Measurements from ENCODE around the gene TPO. TPM values are rescaled to one million over a fixed set of nuclear protein-coding genes. Genes with fewer than 3 reads are reported as not detected.

Gene TPO
- total RNA-seq, 1 donor, result not detected

DNA sequence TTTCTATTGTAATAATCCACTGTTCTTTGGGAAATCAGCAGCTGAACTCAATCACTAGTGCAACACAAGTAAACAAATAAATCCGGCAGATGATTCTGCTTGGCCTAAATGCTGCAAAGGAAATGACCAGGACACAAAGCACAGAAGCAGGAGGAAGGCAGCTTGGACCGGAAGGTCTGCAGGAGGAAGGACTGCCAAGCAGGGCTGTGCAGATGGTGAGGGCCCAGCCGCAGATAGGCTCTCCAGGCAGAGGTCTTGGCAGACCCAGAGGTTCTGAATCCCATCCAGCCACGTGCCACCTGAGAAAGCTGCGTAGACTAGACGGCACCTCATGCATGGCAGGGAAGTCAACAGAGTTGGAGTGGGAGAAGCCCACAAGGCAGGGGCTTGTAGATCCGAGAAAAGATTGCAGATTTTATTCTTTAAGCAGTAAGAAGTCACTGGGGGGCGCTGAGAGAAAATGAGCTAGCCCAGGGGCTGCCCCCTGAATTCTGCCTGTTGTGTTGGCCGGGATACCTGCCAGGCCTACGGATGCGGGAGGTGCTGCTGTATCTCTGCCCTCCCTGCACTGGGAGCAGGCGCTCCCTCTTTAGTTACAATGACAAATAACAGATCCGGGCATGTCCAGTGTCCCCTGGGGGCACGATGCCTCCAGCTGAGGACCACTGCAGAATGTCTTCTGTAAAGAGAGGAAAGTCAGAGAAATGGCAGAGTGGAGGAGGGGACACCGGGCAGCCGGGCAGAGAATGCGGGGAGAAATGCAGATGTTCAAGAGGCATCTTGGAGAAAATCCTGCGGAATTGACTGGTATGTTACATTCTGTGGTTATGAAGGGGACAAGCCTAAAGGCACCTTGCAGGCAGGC lies 177.6 kb downstream of the TPO start:
- TF ChIP-seq, protein P1, sequence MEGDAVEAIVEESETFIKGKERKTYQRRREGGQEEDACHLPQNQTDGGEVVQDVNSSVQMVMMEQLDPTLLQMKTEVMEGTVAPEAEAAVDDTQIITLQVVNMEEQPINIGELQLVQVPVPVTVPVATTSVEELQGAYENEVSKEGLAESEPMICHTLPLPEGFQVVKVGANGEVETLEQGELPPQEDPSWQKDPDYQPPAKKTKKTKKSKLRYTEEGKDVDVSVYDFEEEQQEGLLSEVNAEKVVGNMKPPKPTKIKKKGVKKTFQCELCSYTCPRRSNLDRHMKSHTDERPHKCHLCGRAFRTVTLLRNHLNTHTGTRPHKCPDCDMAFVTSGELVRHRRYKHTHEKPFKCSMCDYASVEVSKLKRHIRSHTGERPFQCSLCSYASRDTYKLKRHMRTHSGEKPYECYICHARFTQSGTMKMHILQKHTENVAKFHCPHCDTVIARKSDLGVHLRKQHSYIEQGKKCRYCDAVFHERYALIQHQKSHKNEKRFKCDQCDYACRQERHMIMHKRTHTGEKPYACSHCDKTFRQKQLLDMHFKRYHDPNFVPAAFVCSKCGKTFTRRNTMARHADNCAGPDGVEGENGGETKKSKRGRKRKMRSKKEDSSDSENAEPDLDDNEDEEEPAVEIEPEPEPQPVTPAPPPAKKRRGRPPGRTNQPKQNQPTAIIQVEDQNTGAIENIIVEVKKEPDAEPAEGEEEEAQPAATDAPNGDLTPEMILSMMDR (IDR thresholded peaks at IDR 0.05; ENCODE audit: insufficient read depth, low read depth, low read length), result no peak
- DNase-seq (ENCODE audit: low read depth), result no peak
- H3K4me3 ChIP-seq (ENCODE audit: low read depth, low read length), result no peak overlapping the region

DNA sequence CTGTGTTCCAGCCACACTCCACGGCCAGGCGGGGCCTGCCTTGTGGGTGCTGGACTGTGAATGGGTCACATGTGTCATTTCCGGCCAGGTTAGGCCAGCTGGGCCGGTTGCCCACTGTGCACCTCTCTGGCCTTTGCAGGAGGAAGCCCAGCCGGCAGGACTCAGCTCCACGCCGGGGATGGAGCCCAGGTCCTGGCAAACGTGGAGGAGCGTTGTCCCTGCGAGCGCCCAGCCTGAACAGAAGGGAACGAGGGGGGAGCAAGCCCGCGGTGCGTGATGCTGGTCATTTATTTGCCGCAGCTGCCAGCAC lies 178.2 kb downstream of the TPO start:
- no peak for DNase-seq (ENCODE audit: low read depth)
- no peak overlapping the region for H3K4me3 ChIP-seq (ENCODE audit: low read depth, low read length)
- TF ChIP-seq, protein P1 (IDR thresholded peaks at IDR 0.05; ENCODE audit: insufficient read depth, low read depth, low read length), result no peak
